HG02973 (cell line): Measurements from ENCODE around the gene LMNB1.
"Not testable (repeated sequence)": the region's sequence is repeated elsewhere in the genome, so short reads cannot be mapped to it uniquely, and the experiment has no call there.

Experiments
- ATAC-seq: cut with Tn5 transposase; IDR thresholded peaks from one replicate; pipeline ENCODE4 v1.9.1; 2021; ENCODE audit warnings: moderate library complexity; ENCODE audit not compliant: unreplicated experiment

Gene LMNB1

DNA sequence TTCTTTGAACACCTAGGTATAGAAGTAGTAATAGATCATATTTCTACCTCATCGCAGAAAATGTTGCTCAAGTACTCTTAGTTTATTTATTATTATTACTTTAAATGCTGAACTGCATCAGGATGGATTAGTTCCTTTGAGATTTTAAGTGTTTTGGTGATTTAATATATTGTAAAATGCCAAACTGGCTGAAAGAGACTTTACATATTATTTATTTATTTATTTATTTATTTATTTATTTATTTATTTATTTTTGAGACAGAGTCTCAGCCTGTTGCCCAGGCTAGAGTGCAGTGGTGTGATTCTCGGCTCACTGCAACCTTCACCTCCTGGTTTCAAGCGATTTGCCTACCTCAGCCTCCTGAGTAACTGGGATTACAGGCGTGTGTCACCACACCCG is 42.3 kb downstream of the LMNB1 start:
- ATAC-seq = no peak

DNA sequence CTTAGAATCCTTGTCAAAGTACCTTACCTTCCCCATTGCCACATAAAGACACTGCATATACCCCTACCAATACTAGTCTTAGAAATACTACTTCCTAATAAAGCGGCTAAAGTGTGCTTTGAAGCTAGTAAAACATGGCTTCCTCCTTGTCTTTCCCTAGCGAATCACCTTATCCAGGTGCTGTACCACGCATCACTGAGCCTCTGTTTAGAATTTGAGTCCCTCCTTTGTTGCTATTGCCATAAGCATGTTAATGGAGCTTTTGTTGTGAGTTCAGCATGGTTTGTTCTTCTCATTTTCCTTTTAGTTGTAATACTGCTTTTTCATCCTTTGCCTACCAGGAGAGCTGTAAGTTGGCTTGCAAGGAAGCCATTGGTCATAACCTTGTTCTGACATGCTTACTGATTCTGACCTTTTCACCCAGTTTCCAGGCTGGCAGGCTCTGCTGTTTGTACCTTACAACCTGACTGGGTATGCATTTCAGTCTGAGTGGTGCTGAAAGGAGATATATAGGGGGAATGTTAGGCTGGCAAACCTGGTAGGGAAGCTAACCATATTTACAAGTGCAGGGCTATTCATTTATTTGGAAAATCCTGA is 49.8 kb downstream of the LMNB1 start:
- no peak for ATAC-seq

DNA sequence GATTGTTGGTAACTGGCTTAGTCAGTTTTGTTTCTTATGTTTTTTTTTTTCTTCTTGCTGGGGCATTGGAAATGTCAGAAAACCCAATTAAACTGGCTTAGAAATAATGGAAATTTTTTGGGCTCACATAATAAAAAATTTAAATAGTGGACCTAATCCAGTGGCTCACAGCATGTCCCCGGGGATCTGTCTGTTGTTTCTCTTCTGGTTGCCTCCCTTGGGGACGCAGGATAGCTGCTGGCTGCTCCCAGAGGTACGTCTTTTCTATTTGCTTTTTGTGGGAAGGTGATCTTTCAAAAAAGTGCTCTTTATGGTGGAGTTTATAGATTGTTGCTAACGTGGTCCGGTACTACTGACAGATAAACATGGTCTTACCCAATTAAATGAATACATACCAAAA is 52.2 kb downstream of the LMNB1 start:
- no peak for ATAC-seq

DNA sequence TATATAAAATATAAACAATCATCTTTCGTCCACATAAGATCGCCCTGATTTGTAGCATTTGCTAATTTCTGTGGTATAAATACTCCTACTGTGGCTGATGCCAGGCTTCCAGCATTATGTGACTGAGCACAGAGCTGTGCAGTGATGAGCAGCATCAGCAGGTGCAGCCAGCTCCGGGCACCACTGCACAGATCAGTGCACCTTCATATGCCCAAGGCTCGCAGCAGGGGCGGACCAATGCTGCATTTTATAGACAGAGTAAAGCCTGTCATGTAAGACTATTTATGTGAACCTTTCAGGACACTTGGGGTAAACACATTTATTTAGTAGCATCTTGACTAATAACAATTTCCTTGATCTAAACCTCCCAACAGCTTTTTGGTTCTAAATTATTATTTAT is 53.1 kb downstream of the LMNB1 start:
- no peak for ATAC-seq

DNA sequence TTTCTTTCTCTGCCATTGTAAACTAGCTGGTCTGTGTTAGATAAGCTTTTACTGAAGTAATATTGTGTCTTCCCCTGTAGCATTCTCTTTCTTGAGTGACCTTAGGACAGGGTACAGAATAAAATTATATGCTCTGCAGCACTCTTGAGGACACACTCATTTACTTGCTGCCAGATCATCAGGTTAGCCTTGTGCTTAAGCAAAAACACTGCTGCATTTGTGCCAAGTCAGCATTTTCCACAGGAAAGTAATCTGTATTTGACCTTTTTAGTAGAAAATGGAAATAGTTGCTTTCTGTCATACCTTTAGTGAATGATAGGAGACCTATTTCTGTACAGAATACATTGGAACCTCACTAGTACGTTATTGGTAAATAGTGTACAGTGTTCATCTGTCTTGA is 54.2 kb downstream of the LMNB1 start:
- no peak for ATAC-seq

DNA sequence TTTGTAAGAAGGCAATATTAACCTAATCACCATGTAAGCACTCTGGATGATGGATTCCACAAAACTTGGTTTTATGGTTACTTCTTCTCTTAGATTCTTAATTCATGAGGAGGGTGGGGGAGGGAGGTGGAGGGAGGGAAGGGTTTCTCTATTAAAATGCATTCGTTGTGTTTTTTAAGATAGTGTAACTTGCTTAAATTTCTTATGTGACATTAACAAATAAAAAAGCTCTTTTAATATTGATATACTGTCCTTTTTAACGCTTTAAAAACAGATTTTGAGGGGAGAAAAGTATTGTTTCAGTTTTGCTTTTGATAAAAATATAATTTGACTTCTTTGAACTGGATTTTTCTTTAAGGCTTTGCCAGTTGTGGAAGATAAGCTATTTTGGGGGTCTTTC is 59.8 kb downstream of the LMNB1 start:
- ATAC-seq = no peak

DNA sequence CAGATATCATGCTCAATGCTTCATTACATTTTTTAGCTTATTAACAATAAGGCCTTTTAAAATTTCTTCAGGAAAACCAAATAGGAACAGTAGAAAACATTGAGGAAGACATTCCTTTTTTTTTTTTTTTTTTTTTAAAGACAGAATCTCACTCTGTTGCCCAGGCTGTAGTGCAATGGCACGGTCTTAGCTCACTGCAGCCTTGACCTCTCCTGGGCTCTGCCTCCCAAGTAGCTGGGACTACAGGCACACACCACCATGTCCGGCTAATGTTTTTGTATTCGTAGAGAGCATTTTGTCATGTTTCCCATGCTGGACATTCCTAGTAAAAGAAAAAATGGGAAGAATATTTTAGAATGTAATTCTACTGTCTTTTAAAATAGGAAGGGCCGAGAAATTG is 60.3 kb downstream of the LMNB1 start:
- no peak for ATAC-seq

DNA sequence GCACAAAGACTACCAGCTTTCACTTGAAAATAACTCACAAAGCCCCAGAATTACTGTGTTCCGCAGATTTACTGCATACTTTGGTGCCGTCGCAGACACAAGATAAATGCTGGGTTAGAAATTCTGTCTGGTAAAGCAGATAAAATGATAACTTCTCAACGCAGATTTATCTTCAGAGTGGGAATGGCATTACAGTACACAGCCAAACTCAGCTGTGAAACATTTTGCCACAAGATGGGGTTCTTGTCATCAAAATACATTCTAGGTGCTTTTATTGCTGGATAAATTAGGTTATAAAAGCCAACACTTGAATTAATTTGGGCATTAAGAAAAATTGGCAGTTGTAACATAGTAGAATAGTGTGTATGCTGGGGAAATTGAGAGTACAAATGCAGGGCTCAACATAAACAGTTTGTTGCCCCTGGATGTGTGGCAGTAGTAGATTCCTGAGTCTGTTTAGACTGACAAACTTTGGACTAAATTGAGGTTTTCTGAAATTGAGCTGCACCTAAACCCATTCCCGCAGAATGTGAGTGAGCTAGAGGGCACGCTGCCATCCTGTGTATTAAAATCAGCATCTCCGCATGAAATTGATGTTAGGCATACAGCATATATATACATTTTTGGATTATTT is 61.1 kb downstream of the LMNB1 start:
- ATAC-seq = no peak

DNA sequence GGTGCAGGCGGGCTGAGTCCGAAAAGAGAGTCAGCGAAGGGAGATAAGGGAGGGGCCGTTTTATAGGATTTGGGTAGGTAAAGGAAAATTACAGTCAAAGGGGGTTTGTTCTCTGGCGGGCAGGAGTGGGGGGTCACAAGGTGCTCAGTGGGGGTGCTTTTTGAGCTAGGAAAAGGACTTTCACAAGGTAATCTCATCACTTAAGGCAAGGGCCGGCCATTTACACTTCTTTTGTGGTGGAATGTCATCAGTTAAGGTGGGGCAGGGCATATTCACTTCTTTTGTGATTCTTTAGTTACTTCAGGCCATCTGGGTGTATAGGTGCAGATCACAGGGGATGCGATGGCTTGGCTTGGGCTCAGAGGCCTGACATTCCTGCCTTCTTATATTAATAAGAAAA is 62.5 kb downstream of the LMNB1 start:
- ATAC-seq = not testable (repeated sequence)

DNA sequence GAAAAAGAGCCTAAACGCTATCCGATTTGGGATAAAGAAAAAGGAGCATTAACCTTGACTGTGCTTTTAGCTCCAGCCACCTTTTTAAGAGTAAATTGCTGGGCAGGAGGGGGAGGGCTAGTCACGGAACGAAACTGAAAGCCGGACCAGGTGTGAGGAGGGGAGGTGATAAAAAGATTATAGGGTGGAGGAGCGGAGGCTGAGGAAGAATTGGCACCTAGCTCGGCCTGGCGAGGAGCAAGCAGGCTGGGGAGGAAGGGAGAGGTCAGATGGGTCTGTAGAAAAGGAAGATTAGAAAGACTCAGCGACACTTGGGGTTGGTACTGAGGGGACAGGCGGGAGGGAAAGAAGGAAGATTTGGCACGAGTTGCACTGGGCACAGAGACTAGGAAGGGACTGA is 66.4 kb downstream of the LMNB1 start:
- ATAC-seq = not testable (repeated sequence)

DNA sequence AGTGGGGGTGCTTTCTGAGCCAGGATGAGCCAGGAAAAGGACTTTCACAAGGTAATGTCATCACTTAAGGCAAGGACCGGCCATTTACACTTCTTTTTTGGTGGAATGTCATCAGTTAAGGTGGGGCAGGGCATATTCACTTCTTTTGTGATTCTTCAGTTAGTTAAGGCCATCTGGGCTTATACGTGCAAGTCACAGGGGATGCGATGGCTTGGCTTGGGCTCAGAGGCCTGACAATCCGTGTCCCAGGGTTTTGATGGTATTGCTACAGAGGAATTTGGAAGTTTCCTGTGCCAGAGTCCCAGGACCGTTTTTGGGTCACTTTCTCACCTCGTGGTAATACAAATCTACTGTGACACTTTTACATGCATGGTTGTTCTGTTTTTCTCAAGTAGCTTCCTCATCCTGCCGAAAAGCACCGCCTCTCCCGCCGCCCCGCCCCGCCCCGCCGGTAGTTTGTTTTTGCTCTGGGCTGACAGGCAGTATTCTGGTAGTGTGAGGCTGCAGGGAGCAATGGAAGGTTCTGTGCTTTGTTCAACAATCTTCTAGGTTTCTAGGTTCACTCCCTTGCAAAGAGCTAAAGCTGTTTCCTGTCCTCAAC is 68.6 kb downstream of the LMNB1 start:
- peak; percentile 79 for ATAC-seq

DNA sequence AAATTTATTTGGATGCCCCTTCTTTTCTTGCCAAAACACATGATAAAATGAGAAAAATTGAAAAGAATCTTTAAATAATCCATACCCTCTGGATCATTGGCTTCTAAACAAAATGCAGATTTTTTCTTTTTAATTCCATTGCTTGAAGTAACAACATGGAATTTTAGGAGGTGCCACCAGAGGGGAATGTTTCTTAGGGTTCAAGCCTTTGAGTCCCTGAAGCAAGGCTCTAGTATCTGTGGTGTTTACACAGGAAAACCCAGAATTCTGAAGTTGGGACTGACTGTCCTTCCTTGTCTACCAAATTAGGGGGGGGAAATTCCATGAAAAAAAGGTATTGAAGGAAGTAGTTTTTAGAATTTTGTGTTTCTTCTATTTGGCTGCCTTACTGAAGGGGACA is 69.4 kb downstream of the LMNB1 start:
- ATAC-seq = no peak

DNA sequence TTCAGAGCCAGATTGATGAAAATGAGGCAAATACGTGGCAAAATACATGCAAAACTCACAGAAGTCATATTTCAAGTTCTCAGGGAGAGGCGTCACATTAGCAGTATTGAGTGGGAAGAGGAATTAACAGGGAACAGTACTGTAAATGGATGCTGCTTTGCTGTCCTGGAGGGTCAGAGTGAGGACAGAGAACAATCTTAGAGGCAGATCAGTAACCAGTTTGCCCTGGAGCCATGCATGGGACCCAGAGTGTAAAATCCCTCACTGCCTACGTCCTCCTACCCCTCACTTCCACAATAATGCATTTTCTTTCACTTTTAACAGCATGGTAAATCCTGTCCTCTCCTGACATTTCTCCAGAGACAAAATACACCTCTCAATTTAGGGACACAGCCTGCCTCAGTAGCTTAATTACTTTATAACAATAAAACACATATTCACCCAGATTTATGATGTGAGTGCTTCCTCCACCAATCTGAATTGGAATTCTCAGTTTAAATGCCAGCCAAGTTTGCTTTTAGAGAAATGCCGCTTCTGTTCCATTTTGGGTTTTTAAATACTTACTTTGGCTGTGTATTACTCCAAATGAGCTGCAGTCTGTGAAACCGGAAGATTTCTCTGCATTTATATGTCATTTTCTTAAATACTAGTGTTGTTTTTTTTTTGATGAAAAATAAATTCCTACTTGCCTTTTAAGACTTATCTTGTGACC is 70.0 kb downstream of the LMNB1 start:
- no peak for ATAC-seq

DNA sequence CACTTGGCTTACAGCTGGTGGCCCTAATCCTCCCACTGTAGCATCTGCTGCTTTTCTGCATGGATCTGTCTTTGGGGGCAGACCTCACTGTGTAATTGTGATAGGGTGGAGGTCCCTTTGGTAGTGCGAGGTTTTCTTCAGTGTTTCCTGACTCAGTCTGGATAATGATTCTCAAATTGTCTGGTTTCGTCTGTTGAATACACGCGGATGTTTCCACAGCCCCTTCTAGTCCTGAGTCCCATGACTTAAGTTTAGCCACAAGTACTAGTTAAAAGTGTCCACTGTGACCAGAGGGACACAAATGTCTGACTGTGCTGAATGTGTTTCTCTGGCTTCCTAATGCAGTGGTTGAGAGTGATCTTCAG is 70.5 kb downstream of the LMNB1 start:
- ATAC-seq = no peak

DNA sequence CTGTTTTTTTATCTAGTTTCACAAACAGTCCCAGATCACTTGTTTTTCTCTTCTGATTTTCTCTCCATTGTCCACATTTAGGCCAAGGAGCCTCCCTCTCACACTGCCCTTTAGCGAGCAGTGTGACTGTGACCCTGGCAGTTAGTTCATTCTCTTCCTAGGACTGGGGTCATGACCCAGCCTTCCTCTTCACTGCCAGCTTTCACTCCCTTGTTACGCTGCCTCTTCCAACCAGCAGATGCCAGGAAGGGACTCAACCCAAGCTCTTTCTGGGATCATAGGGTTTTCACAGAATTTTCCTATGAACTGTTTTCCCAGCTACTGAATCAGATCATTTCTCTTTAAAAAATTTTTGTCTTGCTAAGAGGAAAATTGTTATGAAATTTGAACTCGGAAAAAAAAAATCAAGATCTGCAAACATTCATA is 70.9 kb downstream of the LMNB1 start:
- ATAC-seq = no peak

DNA sequence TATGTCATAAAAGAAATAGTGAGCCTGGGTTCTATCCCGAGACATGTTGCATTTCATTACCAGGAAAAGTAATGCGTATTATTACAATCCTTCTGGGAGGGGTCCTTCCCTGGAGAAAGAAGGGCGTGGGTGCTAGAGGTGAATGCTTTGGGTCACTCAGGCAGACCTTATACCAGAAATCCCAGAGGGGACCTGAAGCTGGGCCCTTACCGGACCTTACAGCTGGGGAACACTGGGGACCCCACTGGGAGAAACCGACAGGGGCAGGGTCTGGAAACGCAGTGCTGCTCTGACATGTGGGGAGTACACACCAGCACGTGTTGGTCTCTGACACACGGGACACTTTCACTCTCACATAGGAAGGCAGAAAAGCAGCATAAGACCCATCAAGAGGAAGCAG is 71.3 kb downstream of the LMNB1 start:
- no peak for ATAC-seq

DNA sequence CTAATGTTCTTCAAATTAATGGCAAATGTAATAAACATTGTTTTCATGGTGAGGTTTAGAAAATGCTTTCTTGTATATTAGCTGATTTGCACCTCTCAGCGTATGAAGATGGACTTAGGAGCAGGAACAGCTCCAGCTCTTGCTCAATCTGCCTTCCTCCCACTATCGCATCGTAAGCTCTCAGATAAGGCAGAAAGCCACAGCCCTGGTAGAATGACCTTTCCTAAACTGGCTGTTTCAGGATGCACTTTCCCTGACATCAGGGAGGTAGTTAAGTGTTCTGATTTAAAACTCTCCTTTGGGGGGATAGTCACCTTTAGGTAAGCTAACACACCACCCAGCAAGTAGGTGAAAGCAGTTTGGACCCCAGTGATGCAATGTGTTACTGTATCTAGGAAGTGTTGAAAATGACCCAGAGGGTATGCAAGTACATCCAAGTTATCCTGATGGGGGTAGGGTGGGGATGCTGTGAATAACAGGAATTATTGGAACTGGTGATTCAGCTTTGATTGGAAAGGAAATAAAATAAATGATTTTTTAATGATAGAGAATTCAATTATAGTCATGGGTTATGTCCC is 72.3 kb downstream of the LMNB1 start:
- ATAC-seq = no peak

DNA sequence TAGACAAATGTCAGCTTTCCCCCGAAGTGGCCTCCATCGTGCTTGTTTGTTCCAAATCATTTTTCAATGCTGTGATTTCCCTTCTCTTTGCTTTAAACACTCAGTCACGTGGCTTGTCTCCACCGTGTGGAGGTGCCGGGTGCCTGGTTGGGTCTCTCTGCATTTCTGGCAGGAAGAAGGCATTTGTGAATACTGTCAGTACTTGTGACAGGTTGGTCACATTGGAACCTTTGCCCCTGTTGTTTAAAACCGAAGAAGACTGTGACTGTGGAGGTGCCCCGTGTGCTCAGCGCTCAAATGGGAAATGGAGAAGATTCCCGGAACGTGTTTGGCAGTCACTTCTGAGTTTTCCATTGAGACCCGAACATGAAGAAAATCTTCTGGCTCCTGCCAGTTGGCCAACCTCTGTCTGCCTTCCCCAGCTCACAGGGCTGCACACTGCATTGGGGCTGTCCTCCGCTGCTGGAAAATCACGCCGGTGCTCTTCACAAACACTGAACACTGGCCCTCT is 74.6 kb downstream of the LMNB1 start:
- no peak for ATAC-seq

DNA sequence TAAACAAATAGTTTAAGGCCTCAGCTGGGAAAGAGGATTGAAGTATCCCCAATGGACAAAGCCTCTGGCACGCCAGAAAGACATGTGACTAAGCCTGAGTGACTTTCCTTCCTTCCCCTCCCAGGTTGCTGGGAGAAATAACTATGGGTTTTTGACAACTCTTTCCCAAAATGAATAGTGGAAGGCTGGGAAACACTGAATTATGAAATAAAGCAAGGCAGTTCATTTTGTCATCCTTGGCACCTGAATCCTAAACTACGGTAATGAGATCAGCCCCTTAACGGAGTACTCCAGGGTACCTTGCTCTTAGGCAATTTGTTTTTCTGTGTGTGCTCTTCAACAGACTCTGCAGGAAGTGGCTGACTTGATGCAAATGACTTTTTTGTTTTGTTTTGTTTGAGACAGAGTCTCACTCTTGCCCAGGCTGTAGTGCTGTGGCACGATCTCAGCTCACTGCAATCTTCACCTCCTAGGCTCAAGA is 75.2 kb downstream of the LMNB1 start:
- ATAC-seq = peak; percentile 68

DNA sequence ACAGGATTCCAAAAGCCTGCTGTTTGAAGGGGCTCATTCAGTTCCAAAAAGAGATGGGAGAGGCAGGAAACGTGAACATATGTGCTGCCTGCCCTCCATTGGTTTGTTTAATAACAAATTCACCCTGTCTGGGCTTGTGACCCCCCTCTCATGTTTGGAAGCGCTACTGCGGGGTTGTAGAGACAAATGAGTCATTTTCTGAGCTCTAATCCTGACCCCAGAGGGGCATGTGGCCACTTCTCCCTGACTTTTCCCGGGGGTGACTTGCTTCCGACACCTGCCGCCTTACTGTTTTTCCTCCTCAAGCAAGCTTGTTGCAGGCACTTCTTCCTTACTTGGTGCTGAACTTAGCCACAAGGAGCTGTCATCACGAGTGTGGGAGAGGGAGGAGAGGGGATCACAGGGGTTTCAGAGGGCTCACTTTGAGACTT is 75.9 kb downstream of the LMNB1 start:
- ATAC-seq = no peak

DNA sequence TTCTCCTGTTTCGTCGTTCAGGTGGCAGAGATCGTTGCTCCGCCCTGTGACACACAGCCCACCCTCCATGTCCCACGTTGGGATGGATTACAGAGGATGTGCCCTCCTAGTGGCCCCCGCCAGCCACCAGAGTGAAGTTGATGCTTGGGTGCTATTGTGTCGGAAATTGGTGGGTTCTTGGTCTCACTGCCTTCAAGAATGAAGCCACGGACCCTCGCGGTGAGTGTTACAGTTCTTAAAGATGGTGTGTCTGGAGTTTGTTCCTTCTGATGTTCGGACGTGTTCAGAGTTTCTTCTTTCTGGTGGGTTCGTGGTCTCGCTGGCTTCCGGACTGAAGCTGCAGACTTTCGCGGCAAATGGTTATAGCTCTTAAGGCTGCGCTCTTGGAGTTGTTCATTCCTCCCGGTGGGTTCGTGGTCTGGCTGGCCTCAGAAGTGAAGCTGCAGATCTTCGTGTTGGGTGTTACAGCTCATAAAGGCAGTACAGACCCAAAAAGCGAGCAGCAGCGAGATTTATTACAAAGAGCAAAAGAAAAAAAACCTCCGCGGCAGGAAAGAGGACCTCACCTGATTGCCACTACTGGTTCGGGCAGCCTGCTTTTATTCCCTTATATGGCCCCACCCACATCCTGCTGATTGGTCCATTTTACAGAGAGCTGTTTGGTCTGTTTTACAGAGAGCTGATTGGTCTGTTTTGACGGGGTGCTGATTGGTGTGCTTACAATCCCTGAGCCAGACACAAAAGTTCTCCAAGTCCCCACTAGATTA is 76.8 kb downstream of the LMNB1 start:
- ATAC-seq = not testable (repeated sequence)
